D721Med (cell line): Measurements from ENCODE around the gene COL16A1.

Source experiments
- DNase-seq: peaks from one replicate; pipeline ENCODE4 v3.0.0; 2011; ENCODE audit warnings: low spot score; ENCODE audit not compliant: insufficient read length
- FAIRE-seq: peaks from 2 replicates; lab custom pipeline; 2011; peaks lifted over from hg19 to GRCh38; lab: Jason Lieb, UNC
- CTCF ChIP-seq: IDR thresholded peaks from 2 replicates; pipeline ENCODE4 v1.5.1; 2012; ENCODE audit warnings: mild to moderate bottlenecking, control low read depth; ENCODE audit not compliant: insufficient read depth; ENCODE audit errors: missing control alignments

COL16A1 gene

GRCh38 chr1:31653717-31654473 is 49.9 kb downstream of the COL16A1 start:
- no peak for DNase-seq
- FAIRE-seq = no peak
- no peak for TF ChIP-seq CTCF

GRCh38 chr1:31652891-31653499 is 50.8 kb downstream of the COL16A1 start:
- FAIRE-seq = no peak
- no peak for TF ChIP-seq CTCF

GRCh38 chr1:31651766-31652165 is 52.1 kb downstream of the COL16A1 start:
- TF ChIP-seq CTCF = no peak
- DNase-seq (no peak), FAIRE-seq (no peak)

More at GRCh38 chr1:31652891-31653499, 50.8 kb downstream of the COL16A1 start:
- no peak for DNase-seq

- TF ChIP-seq CTCF = no peak
- DNase-seq (no peak), FAIRE-seq (no peak)
These were observed 52.8 kb downstream of the COL16A1 start for GRCh38 chr1:31651089-31651420.

GRCh38 chr1:31650161-31651088 is 53.4 kb downstream of the COL16A1 start:
- DNase-seq = no peak
- TF ChIP-seq CTCF = no peak
- no peak for FAIRE-seq

- no peak for TF ChIP-seq CTCF
- FAIRE-seq = no peak
- DNase-seq = no peak
These were observed 55.0 kb downstream of the COL16A1 start for GRCh38 chr1:31648641-31649357.
